WTC11 (cell line): ENCODE data around the gene XRCC4. TPM values are rescaled to one million over a fixed set of nuclear protein-coding genes. Genes with fewer than 3 reads are reported as not detected.

Experiments used
- ATAC-seq: fragments of 200-7000 bp; cut with Tn5 transposase; 2 replicates; pipeline ENCODE4 v1.10.0; 2021; ENCODE audit warnings: mild to moderate bottlenecking, moderate library complexity
- CTCF ChIA-PET: fragments of 300-600 bp; sonication (Branson Sonifier 250); formaldehyde crosslinking; loops from one replicate; lab custom pipeline; 2021; ENCODE audit warnings: antibody characterized with exemption; lab: Charles Lee
- POLR2A ChIA-PET: fragments of 350-600 bp; sonication (Branson Sonifier 250); formaldehyde crosslinking; loops from one replicate; lab custom pipeline; 2021; ENCODE audit warnings: antibody characterized with exemption; lab: Charles Lee
- DNase-seq: peaks from one replicate; pipeline ENCODE4 v3.0.0; 2021; ENCODE audit warnings: low spot score
- H3K27ac Mint-ChIP-seq: 2 replicates; pipeline ENCODE4 v1.8.0; 2021; ENCODE audit warnings: mixed read lengths
- H3K27me3 Mint-ChIP-seq: 2 replicates; pipeline ENCODE4 v1.8.0; 2021; ENCODE audit warnings: low read depth, mild to moderate bottlenecking, moderate library complexity, mixed read lengths
- H3K36me3 Mint-ChIP-seq: 2 replicates; pipeline ENCODE4 v1.8.0; 2021; ENCODE audit warnings: mixed read lengths
- H3K4me1 Mint-ChIP-seq: 2 replicates; pipeline ENCODE4 v1.8.0; 2022; ENCODE audit warnings: mixed read lengths
- H3K4me3 Mint-ChIP-seq: 2 replicates; pipeline ENCODE4 v1.8.0; 2021; ENCODE audit warnings: mild to moderate bottlenecking, moderate library complexity, mixed read lengths
- H3K9me3 Mint-ChIP-seq: 2 replicates; pipeline ENCODE4 v1.8.0; 2021; ENCODE audit warnings: mixed read lengths
- MXD4 ChIP-seq: fragments of 250-450 bp; sonication (Bioruptor Pico); IDR thresholded peaks from 2 replicates; pipeline ENCODE4 v1.8.0; 2021; ENCODE audit warnings: mild to moderate bottlenecking, moderate library complexity, borderline replicate concordance
- SOX15 ChIP-seq: fragments of 250-450 bp; sonication (Bioruptor Pico); IDR thresholded peaks from 2 replicates; pipeline ENCODE4 v1.9.0; 2021; ENCODE audit warnings: mild to moderate bottlenecking
- ZNF138 ChIP-seq: sonication (generic); formaldehyde crosslinking; conservative IDR thresholded peaks from 2 replicates; pipeline ENCODE4 v1.8.1; 2022; ENCODE audit warnings: mild to moderate bottlenecking, moderate library complexity, missing genetic modification reagents
- ZNF232 ChIP-seq: sonication (generic); formaldehyde crosslinking; IDR thresholded peaks from 2 replicates; pipeline ENCODE4 v1.8.0; 2022; ENCODE audit warnings: mild to moderate bottlenecking, missing genetic modification reagents
- total RNA-seq: library from RNA; stranded (reverse); gene quantifications from 3 replicates; pipeline ENCODE4 v1.2.3, GENCODE V29; 2021
- TF ChIP-seq, protein P1 (sequence below): sonication (generic); formaldehyde crosslinking; IDR thresholded peaks from 2 replicates; pipeline ENCODE4 v1.8.0; 2022; ENCODE audit warnings: missing genetic modification reagents
- TF ChIP-seq, protein P2 (sequence below): sonication (generic); formaldehyde crosslinking; IDR thresholded peaks from 2 replicates; pipeline ENCODE4 v1.8.1; 2023; ENCODE audit warnings: mild to moderate bottlenecking, missing genetic modification reagents, moderate library complexity
- TF ChIP-seq, protein P3 (sequence below): fragments of 250-450 bp; sonication (Bioruptor Pico); conservative IDR thresholded peaks from 2 replicates; pipeline ENCODE4 v1.9.0; 2021; ENCODE audit warnings: mild to moderate bottlenecking
- TF ChIP-seq, protein P4 (sequence below): sonication (generic); formaldehyde crosslinking; IDR thresholded peaks from 2 replicates; pipeline ENCODE4 v1.8.1; 2022; ENCODE audit warnings: low read depth, missing genetic modification reagents, borderline replicate concordance

XRCC4 gene
- total RNA-seq, 1 experiment from 2014 or later, result 13.5 TPM

DNA sequence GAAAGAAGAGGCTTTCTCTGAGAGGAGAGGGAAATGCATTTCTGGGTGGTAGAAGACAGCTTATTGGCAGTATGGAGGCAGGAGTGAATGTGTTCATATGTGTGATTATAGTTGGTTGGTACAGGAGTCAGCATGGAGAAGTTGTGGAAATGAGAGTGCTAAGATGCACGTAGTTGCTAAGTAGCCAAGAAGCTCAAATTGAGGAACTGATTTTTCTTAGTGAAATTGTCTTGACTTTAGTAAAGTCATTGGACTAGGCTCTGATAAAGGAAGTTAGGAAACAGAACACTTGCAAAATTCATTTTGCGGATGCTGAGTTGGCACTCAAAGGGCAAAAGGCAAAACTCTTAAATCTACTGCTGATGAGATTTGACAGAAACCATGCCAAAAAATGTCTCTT lies 235.3 kb downstream of the XRCC4 start (continued):
- TF ChIP-seq, protein P1, sequence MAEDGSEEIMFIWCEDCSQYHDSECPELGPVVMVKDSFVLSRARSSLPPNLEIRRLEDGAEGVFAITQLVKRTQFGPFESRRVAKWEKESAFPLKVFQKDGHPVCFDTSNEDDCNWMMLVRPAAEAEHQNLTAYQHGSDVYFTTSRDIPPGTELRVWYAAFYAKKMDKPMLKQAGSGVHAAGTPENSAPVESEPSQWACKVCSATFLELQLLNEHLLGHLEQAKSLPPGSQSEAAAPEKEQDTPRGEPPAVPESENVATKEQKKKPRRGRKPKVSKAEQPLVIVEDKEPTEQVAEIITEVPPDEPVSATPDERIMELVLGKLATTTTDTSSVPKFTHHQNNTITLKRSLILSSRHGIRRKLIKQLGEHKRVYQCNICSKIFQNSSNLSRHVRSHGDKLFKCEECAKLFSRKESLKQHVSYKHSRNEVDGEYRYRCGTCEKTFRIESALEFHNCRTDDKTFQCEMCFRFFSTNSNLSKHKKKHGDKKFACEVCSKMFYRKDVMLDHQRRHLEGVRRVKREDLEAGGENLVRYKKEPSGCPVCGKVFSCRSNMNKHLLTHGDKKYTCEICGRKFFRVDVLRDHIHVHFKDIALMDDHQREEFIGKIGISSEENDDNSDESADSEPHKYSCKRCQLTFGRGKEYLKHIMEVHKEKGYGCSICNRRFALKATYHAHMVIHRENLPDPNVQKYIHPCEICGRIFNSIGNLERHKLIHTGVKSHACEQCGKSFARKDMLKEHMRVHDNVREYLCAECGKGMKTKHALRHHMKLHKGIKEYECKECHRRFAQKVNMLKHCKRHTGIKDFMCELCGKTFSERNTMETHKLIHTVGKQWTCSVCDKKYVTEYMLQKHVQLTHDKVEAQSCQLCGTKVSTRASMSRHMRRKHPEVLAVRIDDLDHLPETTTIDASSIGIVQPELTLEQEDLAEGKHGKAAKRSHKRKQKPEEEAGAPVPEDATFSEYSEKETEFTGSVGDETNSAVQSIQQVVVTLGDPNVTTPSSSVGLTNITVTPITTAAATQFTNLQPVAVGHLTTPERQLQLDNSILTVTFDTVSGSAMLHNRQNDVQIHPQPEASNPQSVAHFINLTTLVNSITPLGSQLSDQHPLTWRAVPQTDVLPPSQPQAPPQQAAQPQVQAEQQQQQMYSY, result no peak

DNA sequence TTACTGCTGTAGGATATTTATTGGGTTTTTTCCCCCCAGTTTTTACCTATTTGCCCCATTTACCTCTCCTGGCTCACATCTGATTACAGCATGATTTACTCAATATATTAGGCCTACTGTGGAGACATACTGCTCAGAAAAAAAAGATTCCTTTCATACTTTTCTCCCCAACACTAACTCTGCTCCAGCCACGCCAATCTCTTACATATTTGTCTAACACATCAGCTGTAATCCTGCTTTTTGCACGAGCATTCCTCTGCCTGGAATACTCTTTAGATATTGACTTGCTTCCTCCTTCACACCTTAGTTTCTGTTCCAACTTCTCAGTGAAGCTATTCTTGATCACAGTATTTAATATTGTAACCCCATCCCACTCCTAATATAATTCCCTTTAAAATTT lies 236.1 kb downstream of the XRCC4 start:
- Mint-ChIP-seq H3K4me3 (no peak overlapping the region), H3K27ac (no peak overlapping the region), H3K4me1 (no peaks in the 10 kb centered on the region), H3K36me3 (peaks cover 8% of the 10 kb centered on the region), H3K27me3 (no peaks in the 10 kb centered on the region), H3K9me3 (peaks cover 12% of the 10 kb centered on the region)
- POLR2A ChIA-PET, result interaction anchor here (0.7 kb wide), 1 partner anchor 287 kb away, joined by 3 read pairs; no protein-coding TSS in a partner anchor
- ATAC-seq (no peak), DNase-seq (no peak)
- CTCF ChIA-PET, result no interaction called here
- TF ChIP-seq SOX15 (CRISPR knock-in tag), result no peak

DNA sequence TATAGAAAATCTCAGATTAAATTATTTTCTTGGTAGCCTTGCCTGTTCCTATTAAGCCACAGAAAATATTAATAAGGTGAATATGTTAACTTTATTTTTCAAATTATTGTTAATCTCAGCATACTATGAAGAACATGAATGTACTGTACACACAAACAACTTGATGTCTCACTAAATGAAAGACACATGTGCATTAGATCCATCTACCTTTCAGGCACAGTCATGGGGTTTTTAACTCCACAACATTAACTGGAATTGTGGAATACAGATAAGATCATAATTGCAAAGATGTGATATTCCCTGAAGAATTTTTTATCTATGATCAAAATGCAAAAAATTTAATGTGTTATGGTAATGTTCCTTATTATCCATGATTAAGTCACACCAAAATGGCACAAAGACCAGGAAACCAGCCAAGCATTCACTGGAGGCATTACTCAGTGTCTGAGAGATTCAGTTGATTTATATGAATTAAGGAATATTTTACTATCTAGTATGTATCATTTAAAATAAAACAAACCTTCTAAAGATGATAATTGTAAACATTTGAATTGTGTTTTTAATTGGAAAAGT lies 244.2 kb downstream of the XRCC4 start:
- Mint-ChIP-seq H3K4me3 (no peak overlapping the region), H3K36me3 (no peaks in the 10 kb centered on the region), H3K9me3 (0 out of 2 replicates have a peak, but pooled peaks cover 4% of the 10 kb centered on the region), H3K27me3 (no peaks in the 10 kb centered on the region), H3K27ac (no peak overlapping the region), H3K4me1 (peaks cover 4% of the 10 kb centered on the region)
- DNase-seq, result no peak
- no peak for TF ChIP-seq MXD4 (CRISPR knock-in tag)
- TF ChIP-seq, protein P2, sequence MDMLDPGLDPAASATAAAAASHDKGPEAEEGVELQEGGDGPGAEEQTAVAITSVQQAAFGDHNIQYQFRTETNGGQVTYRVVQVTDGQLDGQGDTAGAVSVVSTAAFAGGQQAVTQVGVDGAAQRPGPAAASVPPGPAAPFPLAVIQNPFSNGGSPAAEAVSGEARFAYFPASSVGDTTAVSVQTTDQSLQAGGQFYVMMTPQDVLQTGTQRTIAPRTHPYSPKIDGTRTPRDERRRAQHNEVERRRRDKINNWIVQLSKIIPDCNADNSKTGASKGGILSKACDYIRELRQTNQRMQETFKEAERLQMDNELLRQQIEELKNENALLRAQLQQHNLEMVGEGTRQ (CRISPR knock-in tag), result no peak
- TF ChIP-seq ZNF138 (CRISPR knock-in tag), result no peak
- TF ChIP-seq ZNF232, result no peak
- TF ChIP-seq, protein P3, sequence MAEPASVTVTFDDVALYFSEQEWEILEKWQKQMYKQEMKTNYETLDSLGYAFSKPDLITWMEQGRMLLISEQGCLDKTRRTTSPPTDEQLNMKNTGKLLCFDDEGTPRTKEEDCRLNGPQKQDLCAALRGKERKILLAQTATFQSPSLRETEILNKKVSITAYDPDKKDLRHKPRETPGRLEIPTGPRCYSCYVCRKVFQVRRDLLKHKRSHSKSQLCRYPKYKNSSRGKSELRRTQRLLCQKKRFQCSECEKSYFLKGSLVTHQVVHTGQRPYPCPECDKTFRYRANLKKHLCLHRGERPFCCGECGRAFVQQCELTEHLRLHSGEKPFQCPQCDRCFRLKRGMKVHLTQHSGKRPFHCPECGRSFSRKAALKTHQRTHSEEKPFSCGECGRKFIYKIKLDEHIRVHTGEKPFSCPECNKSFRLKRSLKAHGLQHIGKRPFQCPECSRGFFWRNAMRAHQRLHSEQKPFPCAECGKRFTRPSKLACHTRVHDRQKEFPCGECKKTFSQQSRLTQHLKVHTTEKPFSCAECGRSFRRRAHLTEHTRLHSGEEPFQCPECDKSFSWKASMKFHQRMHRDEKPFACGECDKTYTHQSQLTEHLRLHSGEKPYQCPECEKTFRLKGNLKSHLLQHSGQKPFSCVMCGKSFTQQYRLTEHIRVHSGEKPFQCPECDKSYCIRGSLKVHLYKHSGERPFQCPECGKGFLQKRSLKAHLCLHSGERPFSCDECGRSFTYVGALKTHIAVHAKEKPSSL, result no peak
- TF ChIP-seq SOX15 (CRISPR knock-in tag), result no peak
- TF ChIP-seq, protein P1, result no peak
- CTCF ChIA-PET, result no interaction called here
- no peak for ATAC-seq
- POLR2A ChIA-PET, result no interaction called here

DNA sequence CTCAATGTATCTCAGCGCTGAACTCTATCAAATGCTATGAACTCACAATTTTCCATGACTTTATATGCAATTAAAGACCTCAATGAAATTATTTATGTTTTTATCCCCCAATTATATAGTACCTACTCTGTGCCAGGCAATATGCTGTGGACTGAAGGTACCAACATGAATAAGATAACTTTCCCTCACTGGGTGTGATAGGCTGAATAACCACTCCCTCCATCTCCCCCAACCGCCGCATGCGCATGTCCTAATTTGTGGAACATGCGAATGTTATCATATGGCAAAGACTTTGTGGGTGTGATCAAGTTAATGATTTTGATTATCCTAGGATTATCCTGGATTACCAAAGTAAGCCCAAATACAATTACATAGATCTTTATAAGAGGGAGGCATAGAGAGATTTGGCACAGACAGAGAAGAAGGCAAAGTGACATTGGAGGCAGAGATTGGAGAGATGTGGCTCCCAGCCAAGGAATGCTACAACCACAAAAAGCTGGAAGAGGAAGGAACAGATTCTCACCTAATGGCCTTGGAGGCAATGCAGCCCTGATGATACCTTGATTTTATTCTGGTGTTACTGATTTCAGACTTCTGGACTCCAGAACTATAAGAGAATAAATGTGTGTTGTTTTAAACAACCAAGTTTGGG lies 245.1 kb downstream of the XRCC4 start:
- Mint-ChIP-seq H3K27me3 (no peaks in the 10 kb centered on the region), H3K9me3 (0 out of 2 replicates have a peak, but pooled peaks cover 4% of the 10 kb centered on the region), H3K27ac (peak overlapping the region; percentile 15), H3K36me3 (no peaks in the 10 kb centered on the region), H3K4me1 (peaks cover 4% of the 10 kb centered on the region), H3K4me3 (no peak overlapping the region)
- no peak for DNase-seq
- CTCF ChIA-PET, result no interaction called here
- POLR2A ChIA-PET, result no interaction called here
- ATAC-seq, result no peak
- TF ChIP-seq, protein P4, sequence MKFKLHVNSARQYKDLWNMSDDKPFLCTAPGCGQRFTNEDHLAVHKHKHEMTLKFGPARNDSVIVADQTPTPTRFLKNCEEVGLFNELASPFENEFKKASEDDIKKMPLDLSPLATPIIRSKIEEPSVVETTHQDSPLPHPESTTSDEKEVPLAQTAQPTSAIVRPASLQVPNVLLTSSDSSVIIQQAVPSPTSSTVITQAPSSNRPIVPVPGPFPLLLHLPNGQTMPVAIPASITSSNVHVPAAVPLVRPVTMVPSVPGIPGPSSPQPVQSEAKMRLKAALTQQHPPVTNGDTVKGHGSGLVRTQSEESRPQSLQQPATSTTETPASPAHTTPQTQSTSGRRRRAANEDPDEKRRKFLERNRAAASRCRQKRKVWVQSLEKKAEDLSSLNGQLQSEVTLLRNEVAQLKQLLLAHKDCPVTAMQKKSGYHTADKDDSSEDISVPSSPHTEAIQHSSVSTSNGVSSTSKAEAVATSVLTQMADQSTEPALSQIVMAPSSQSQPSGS, result no peak
- TF ChIP-seq, all 79 proteins: peak for 0
